Limb (tissue), 2 donors: Measurements from ENCODE around the gene AP2A2.

Experiments
- DNase-seq, 2 donors: peaks; one replicate each; pipeline ENCODE4 v3.0.0-alpha.2; 2016; ENCODE audit errors: extremely low spot score in 2 of 2

AP2A2 gene

GRCh38 chr11:925496-926301 lies at the start of gene AP2A2:
Gene AP2A2 (plus strand): TSS chr11:925870. CDS start chr11:926022, 152 bp downstream.
- peak; percentile 90 to 95 for DNase-seq

- DNase-seq: no peak
Measured at GRCh38 chr11:876545-876944, 49.1 kb upstream of the AP2A2 start.

GRCh38 chr11:877565-877964 lies 48.1 kb upstream of the AP2A2 start:
- no peak for DNase-seq

- no peak for DNase-seq
Measured at GRCh38 chr11:880447-880846, 45.2 kb upstream of the AP2A2 start.

GRCh38 chr11:882596-882995 lies 43.1 kb upstream of the AP2A2 start:
- DNase-seq: no peak

GRCh38 chr11:883527-883926 lies 42.1 kb upstream of the AP2A2 start:
- no peak for DNase-seq

GRCh38 chr11:884578-885070 lies 41.0 kb upstream of the AP2A2 start:
- DNase-seq: no peak

GRCh38 chr11:886568-886967 lies 39.1 kb upstream of the AP2A2 start:
- DNase-seq: no peak

- DNase-seq: no peak
Measured at GRCh38 chr11:887589-887988, 38.1 kb upstream of the AP2A2 start.

GRCh38 chr11:888310-889212 lies 37.1 kb upstream of the AP2A2 start:
- no peak for DNase-seq

- no peak for DNase-seq
Measured at GRCh38 chr11:889257-889656, 36.4 kb upstream of the AP2A2 start.

- no peak for DNase-seq
Measured at GRCh38 chr11:889687-890475, 35.8 kb upstream of the AP2A2 start.

GRCh38 chr11:890794-891540 lies 34.7 kb upstream of the AP2A2 start:
- DNase-seq: peak in 1 of 2 donors; percentile 69

- DNase-seq: no peak
Measured at GRCh38 chr11:893008-893654, 32.5 kb upstream of the AP2A2 start.

GRCh38 chr11:894575-895201 lies 31.0 kb upstream of the AP2A2 start:
- DNase-seq: no peak

- DNase-seq: no peak
Measured at GRCh38 chr11:895331-896110, 30.1 kb upstream of the AP2A2 start.

GRCh38 chr11:897253-898142 lies 28.2 kb upstream of the AP2A2 start:
- DNase-seq: no peak

GRCh38 chr11:898143-898511 lies 27.5 kb upstream of the AP2A2 start:
- no peak for DNase-seq
